ENCODE measurements around the gene FANCB. TPM values are rescaled to one million over a fixed set of nuclear protein-coding genes. Genes with fewer than 3 reads are reported as not detected.

Gene FANCB
- total RNA-seq, 1 experiment from 2014 or later: 11.3 TPM

GRCh38 chrX:14832151-14832550 is 40.7 kb downstream of the FANCB start:
- RAD21 ChIA-PET (ENCODE audit: low non-redundant PET in 1 of 2, low total read pairs in 2 of 2, uncharacterized antibody in 2 of 2, unreplicated experiment in 2 of 2): no interaction called here
- H3K9me2 ChIP-seq (ENCODE audit: insufficient read depth): no peaks in the 10 kb centered on the region

More at GRCh38 chrX:14832151-14832550, 40.7 kb downstream of the FANCB start:
- Histone ChIP-seq H3K9ac (ENCODE audit: low read length) (no peak overlapping the region), H3K79me2 (ENCODE audit: insufficient read depth, low read length) (no peaks in the 10 kb centered on the region), H3K36me3 (ENCODE audit: control insufficient read depth in 1 of 2, insufficient read depth in 2 of 2, low read length in 2 of 2) (no peaks in the 10 kb centered on the region), H3K4me1 (ENCODE audit: control insufficient read depth in 1 of 2, insufficient read depth in 2 of 2, low read length in 2 of 2) (no peaks in the 10 kb centered on the region), H2AFZ (ENCODE audit: low read depth, low read length, poor library complexity, severe bottlenecking) (no peak overlapping the region), H4K20me1 (ENCODE audit: insufficient read depth) (no peaks in the 10 kb centered on the region), H3K4me3 (replicated peaks in 1 of 2; ENCODE audit: low read depth in 1 of 2, low read length in 2 of 2) (no peak overlapping the region), H3K9me3 (ENCODE audit: control insufficient read depth in 1 of 2, insufficient read depth in 1 of 2, low read depth in 1 of 2, low read length in 2 of 2) (no peaks in the 10 kb centered on the region), H3K27ac (ENCODE audit: low read depth, low read length) (no peak overlapping the region), H3K4me2 (ENCODE audit: low read length) (no peak overlapping the region), H3K27me3 (ENCODE audit: insufficient read depth, low read length) (no peaks in the 10 kb centered on the region)
- ChIA-PET POLR2A (no interaction called here), CTCF (no interaction called here)
- no peak for ATAC-seq
- no TSS peak for BruUV-seq (replicated peaks)
- intact Hi-C loops (cut with micrococcal nuclease): no loop called here
- no peak for TF ChIP-seq YY1 (IDR thresholded peaks at IDR 0.05; ENCODE audit: extremely low read depth, insufficient replicate concordance, low read depth, low read length)
- no peak for TF ChIP-seq MAX (IDR thresholded peaks at IDR 0.05)
- TF ChIP-seq ELF1 (IDR thresholded peaks at IDR 0.05; ENCODE audit: borderline replicate concordance, low read depth): no peak
- no peak for TF ChIP-seq FOSL1 (IDR thresholded peaks at IDR 0.05; ENCODE audit: low read depth)
- no peak for TF ChIP-seq POLR2A (IDR thresholded peaks at IDR 0.05; ENCODE audit: borderline replicate concordance, extremely low read depth, insufficient read depth, insufficient read length)
- no peak for TF ChIP-seq ZNF274 (IDR thresholded peaks at IDR 0.05; ENCODE audit: low read depth, low read length)
- no peak for TF ChIP-seq CEBPB (IDR thresholded peaks at IDR 0.05; ENCODE audit: low read depth)
- TF ChIP-seq REST (IDR thresholded peaks at IDR 0.05; ENCODE audit: low read depth): no peak
- TF ChIP-seq SP1 (IDR thresholded peaks at IDR 0.05; ENCODE audit: low read depth): no peak
- TF ChIP-seq EGR1 (IDR thresholded peaks at IDR 0.05; ENCODE audit: low read depth): no peak
- TF ChIP-seq JUND (IDR thresholded peaks at IDR 0.05): no peak
- no peak for TF ChIP-seq SIN3A (IDR thresholded peaks at IDR 0.05; ENCODE audit: low read depth)
- no peak for TF ChIP-seq RAD21 (IDR thresholded peaks at IDR 0.05; ENCODE audit: low read depth)
- no peak for TF ChIP-seq ATF3 (IDR thresholded peaks at IDR 0.05)
- no peak for TF ChIP-seq ZFX (IDR thresholded peaks at IDR 0.05)
- TF ChIP-seq EZH2phosphoT487 (IDR thresholded peaks at IDR 0.05; ENCODE audit: borderline replicate concordance): no peak
- no peak for TF ChIP-seq POLR2AphosphoS5 (IDR thresholded peaks at IDR 0.05; ENCODE audit: low read depth, low read length)
- DNase-seq (ENCODE audit: low read depth, low spot score): no peak
